Measurements from ENCODE around the gene B4GALT4. TPM values are rescaled to one million over a fixed set of nuclear protein-coding genes. Genes with fewer than 3 reads are reported as not detected.

B4GALT4 gene
- total and polyA plus RNA-seq, 2 of the 4 experiments (the other 2 are of a cell fraction): 27.0 to 30.3 TPM

DNA sequence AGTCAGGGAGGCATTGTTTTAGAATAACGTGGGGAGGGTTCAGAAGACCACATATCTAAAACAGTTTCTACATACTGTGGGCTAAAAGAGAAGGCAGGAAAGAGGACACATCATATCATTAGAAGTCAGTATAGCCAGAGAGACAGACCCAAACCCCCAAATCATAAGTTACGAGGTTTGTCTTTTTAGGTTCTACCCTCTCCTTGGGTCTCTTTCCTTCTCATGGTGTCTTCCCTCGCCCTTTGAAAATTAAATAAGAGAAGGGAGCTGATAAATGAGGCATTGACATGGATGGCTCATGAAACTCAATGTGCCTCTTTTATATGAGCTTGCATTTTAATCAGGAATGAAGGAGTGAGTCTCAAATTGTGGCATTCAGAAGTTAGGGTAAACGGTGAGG, 63.9 kb downstream of the B4GALT4 start:
- ChIA-PET POLR2A (ENCODE audit: unreplicated experiment) (no interaction called here), CTCF (no interaction called here)
- WGBS, 2 experiments (ENCODE audit: extremely low coverage in 2 of 2, insufficient read length in 1 of 2): no CpG with 5 or more reads among the region's 4 CpGs
- in situ Hi-C loops (cut with MboI; ENCODE audit: low sequenced_read_pairs): no loop called here
- peak overlapping the region; percentile 13; the same call in 1 of the 2 replicates for H3K18ac ChIP-seq (ENCODE audit: low read depth, low read length)
- H2BK5ac ChIP-seq (ENCODE audit: low read depth, low read length, poor library complexity, severe bottlenecking): peak overlapping the region; percentile 3
- H3K9me1 ChIP-seq (ENCODE audit: insufficient read depth, low read length): 0 out of 2 replicates have a peak, but pooled peaks cover 2% of the 10 kb centered on the region
- no peaks in the 10 kb centered on the region for H4K20me1 ChIP-seq (ENCODE audit: insufficient read depth, low read length)
- dilution Hi-C loops (cut with HindIII; ENCODE audit: low sequenced_read_pairs, unreplicated experiment): no loop called here
- H2AK9ac ChIP-seq (replicated peaks; ENCODE audit: low read depth, low read length, poor library complexity): no peak overlapping the region
- no peak overlapping the region for H3K4me2 ChIP-seq (ENCODE audit: low read depth, low read length)
- H3K23ac ChIP-seq (ENCODE audit: low read depth, low read length): no peak overlapping the region
- no peak for ATAC-seq (ENCODE audit: low read depth)
- no peak overlapping the region for H2BK20ac ChIP-seq (ENCODE audit: low read depth, low read length)
- no peak overlapping the region for H3K4me3 ChIP-seq (ENCODE audit: insufficient read depth, low read depth, low read length)
- no peak overlapping the region for H2AK5ac ChIP-seq (ENCODE audit: low read depth, low read length)
- H3K27me3 ChIP-seq (ENCODE audit: control insufficient read depth, insufficient read depth, low read length): no peaks in the 10 kb centered on the region
- 0 out of 2 replicates have a peak overlapping the region, but pooled peaks have one; percentile 16 for H2BK120ac ChIP-seq (ENCODE audit: low read depth, low read length)
- H3K4me1 ChIP-seq (ENCODE audit: control insufficient read depth, insufficient read depth, low read length): peaks cover 6% of the 10 kb centered on the region; the same call in 1 of the 2 replicates
- H4K5ac ChIP-seq (ENCODE audit: low read depth, low read length): peak overlapping the region; percentile 60; the same call in 1 of the 2 replicates
- no TSS peak for BruUV-seq (replicated peaks)
- intact Hi-C loops (cut with micrococcal nuclease): no loop called here
- no peak overlapping the region for H3K4ac ChIP-seq (ENCODE audit: low read depth, low read length)
- H3K27ac ChIP-seq (ENCODE audit: insufficient read depth, low read length): no peak overlapping the region
- H2AFZ ChIP-seq (replicated peaks; ENCODE audit: low read length, poor library complexity): no peak overlapping the region
- H3K79me1 ChIP-seq (ENCODE audit: low read depth in 1 of 2, low read length in 2 of 2): no peaks in the 10 kb centered on the region
- no peak overlapping the region for H3K9ac ChIP-seq (ENCODE audit: low read depth, low read length)
- H4K8ac ChIP-seq (ENCODE audit: low read depth in 2 of 2, low read length in 2 of 2): no peak overlapping the region
- no peak for TF ChIP-seq NFE2L2 (IDR thresholded peaks at IDR 0.05; ENCODE audit: low read depth, low read length)
- TF ChIP-seq FOS (IDR thresholded peaks at IDR 0.05; ENCODE audit: low read depth, low read length): no peak
- no peak for TF ChIP-seq CHD1 (IDR thresholded peaks at IDR 0.05; ENCODE audit: low read depth, low read length)
- no peak for TF ChIP-seq ELK1 (IDR thresholded peaks at IDR 0.05; ENCODE audit: borderline replicate concordance, low read depth, low read length)
- no peak for TF ChIP-seq MXI1 (IDR thresholded peaks at IDR 0.05; ENCODE audit: borderline replicate concordance, low read depth, low read length)
- no peak for TF ChIP-seq MAFK (IDR thresholded peaks at IDR 0.05; ENCODE audit: low read depth, low read length)
- TF ChIP-seq CTCF (conservative IDR thresholded peaks at IDR 0.05; ENCODE audit: low read depth, low read length): no peak
- no peak for TF ChIP-seq SMC3 (IDR thresholded peaks at IDR 0.05; ENCODE audit: low read depth, low read length)
- TF ChIP-seq, protein P1, sequence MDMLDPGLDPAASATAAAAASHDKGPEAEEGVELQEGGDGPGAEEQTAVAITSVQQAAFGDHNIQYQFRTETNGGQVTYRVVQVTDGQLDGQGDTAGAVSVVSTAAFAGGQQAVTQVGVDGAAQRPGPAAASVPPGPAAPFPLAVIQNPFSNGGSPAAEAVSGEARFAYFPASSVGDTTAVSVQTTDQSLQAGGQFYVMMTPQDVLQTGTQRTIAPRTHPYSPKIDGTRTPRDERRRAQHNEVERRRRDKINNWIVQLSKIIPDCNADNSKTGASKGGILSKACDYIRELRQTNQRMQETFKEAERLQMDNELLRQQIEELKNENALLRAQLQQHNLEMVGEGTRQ (IDR thresholded peaks at IDR 0.05; ENCODE audit: low read depth, low read length): no peak
- no peak for TF ChIP-seq BHLHE40 (IDR thresholded peaks at IDR 0.05; ENCODE audit: low read depth, low read length)
- TF ChIP-seq RAD21 (IDR thresholded peaks at IDR 0.05; ENCODE audit: low read length): no peak
- TF ChIP-seq CEBPB (IDR thresholded peaks at IDR 0.05; ENCODE audit: low read depth, low read length): no peak
- TF ChIP-seq RFX5 (IDR thresholded peaks at IDR 0.05; ENCODE audit: low read depth, low read length): no peak
- TF ChIP-seq RCOR1 (IDR thresholded peaks at IDR 0.05; ENCODE audit: insufficient replicate concordance, low read length): no peak
- no peak for TF ChIP-seq POLR2A (IDR thresholded peaks at IDR 0.05; ENCODE audit: low read depth, low read length)
- no peak for TF ChIP-seq MAZ (IDR thresholded peaks at IDR 0.05; ENCODE audit: borderline replicate concordance, low read depth, low read length)
- no peaks in the 10 kb centered on the region for H3K36me3 ChIP-seq (ENCODE audit: control insufficient read depth, insufficient read depth, low read length)
- H3K14ac ChIP-seq (replicated peaks; ENCODE audit: low read depth, low read length): peak overlapping the region; percentile 37; the same call in 1 of the 2 replicates
- no peak for DNase-seq
- peak overlapping the region; percentile 19; the same call in 1 of the 3 replicates for H2BK15ac ChIP-seq (ENCODE audit: low read depth, low read length)
- peak overlapping the region; percentile 15; the same call in 1 of the 2 replicates for H4K91ac ChIP-seq (ENCODE audit: insufficient read depth, low read depth, low read length)
- H3K56ac ChIP-seq (ENCODE audit: extremely low read depth, insufficient read depth, low read length): no peak overlapping the region
- H3K9me3 ChIP-seq (ENCODE audit: control insufficient read depth, insufficient read depth, low read length): no peaks in the 10 kb centered on the region
